HL-60 (cell line): Measurements from ENCODE around the gene VIPR2.

Experiments
- DNase-seq, 2 experiments: peaks; one replicate each; pipeline ENCODE4 v3.0.0-alpha.2; 2010 to 2020; ENCODE audit warnings: low read depth in 1 of 2, low spot score in 1 of 2
- H3K27ac ChIP-seq: fragments of 250-450 bp; sonication (Bioruptor Pico); replicated peaks from 2 replicates; pipeline ENCODE4 v1.5.1; 2020; ENCODE audit warnings: mild to moderate bottlenecking, moderate library complexity
- H3K27me3 ChIP-seq: fragments of 250-450 bp; sonication (Bioruptor Pico); 2 replicates; pipeline ENCODE4 v1.5.1; 2021; ENCODE audit warnings: mild to moderate bottlenecking, moderate library complexity; ENCODE audit not compliant: insufficient read depth, poor library complexity, severe bottlenecking
- H3K4me3 ChIP-seq: replicated peaks from 2 replicates; pipeline ENCODE4 v1.5.1; 2011; ENCODE audit warnings: mild to moderate bottlenecking, control low read depth, low read length; ENCODE audit not compliant: insufficient read depth
- CTCF ChIP-seq: IDR thresholded peaks from one replicate; pipeline ENCODE4 v1.5.1; 2011; ENCODE audit warnings: low read length, control low read depth, inconsistent platforms; ENCODE audit not compliant: insufficient read depth
- GABPA ChIP-seq: IDR thresholded peaks from 2 replicates; pipeline ENCODE4 v1.6.1; 2012; ENCODE audit warnings: low read depth
- POLR2AphosphoS5 ChIP-seq: IDR thresholded peaks from 2 replicates; pipeline ENCODE4 v1.6.1; 2012; ENCODE audit warnings: low read depth
- REST ChIP-seq: IDR thresholded peaks from 2 replicates; pipeline ENCODE4 v1.6.1; 2012; ENCODE audit warnings: low read depth; ENCODE audit not compliant: insufficient replicate concordance
- SPI1 ChIP-seq: IDR thresholded peaks from 2 replicates; pipeline ENCODE4 v1.6.1; 2012; ENCODE audit warnings: low read depth, mild to moderate bottlenecking, borderline replicate concordance

The VIPR2 gene

GRCh38 chr7:159064121-159064815 is 80.4 kb downstream of the VIPR2 start:
- H3K27ac ChIP-seq, result no peak overlapping the region
- H3K27me3 ChIP-seq, result no peaks in the 10 kb centered on the region
- TF ChIP-seq POLR2AphosphoS5 (no peak), REST (no peak), CTCF (no peak), SPI1 (no peak), GABPA (no peak)
- H3K4me3 ChIP-seq, result no peak overlapping the region
- no peak for DNase-seq

GRCh38 chr7:159063046-159063840 is 81.4 kb downstream of the VIPR2 start:
- TF ChIP-seq POLR2AphosphoS5 (no peak), GABPA (no peak), REST (no peak), SPI1 (no peak), CTCF (no peak)

GRCh38 chr7:159062569-159062968 is 82.1 kb downstream of the VIPR2 start:
- no peaks in the 10 kb centered on the region for H3K27me3 ChIP-seq
- H3K27ac ChIP-seq, result no peak overlapping the region
- TF ChIP-seq SPI1, result no peak
- TF ChIP-seq GABPA, result no peak
- no peak for TF ChIP-seq CTCF
- no peak for TF ChIP-seq POLR2AphosphoS5
- no peak for TF ChIP-seq REST
- DNase-seq, result no peak
- H3K4me3 ChIP-seq, result no peak overlapping the region

More at GRCh38 chr7:159063046-159063840, 81.4 kb downstream of the VIPR2 start:
- Histone ChIP-seq H3K27me3 (no peaks in the 10 kb centered on the region), H3K27ac (no peak overlapping the region), H3K4me3 (no peak overlapping the region)
- no peak for DNase-seq
